Endothelial cell of umbilical vein (primary cell): Measurements from ENCODE around the gene LRP2BP. TPM values are rescaled to one million over a fixed set of nuclear protein-coding genes. Genes with fewer than 3 reads are reported as not detected.

ENCODE experiments used
- BruUV-seq: library from RNA; stranded (reverse); fragments of 400-500 nt; replicated peaks from 2 replicates; lab custom pipeline; 2021; lab: Mats Ljungman, UMichigan
- CTCF ChIA-PET: fragments of 300-600, 350-600 bp; sonication (Branson Sonifier 250); formaldehyde crosslinking; loops from one replicate; lab custom pipeline; 2021; ENCODE audit warnings: antibody characterized with exemption, inconsistent platforms; lab: Charles Lee
- POLR2A ChIA-PET: fragments of 300-600, 350-600 bp; sonication (Branson Sonifier 250); formaldehyde crosslinking; loops from one replicate; lab custom pipeline; 2021; ENCODE audit warnings: antibody characterized with exemption, inconsistent platforms; lab: Charles Lee
- DNase-seq: peaks from one replicate; pipeline ENCODE4 v3.0.0-alpha.2; 2011; ENCODE audit warnings: low read depth, low spot score
- FAIRE-seq: peaks from 2 replicates; lab custom pipeline; 2011; peaks lifted over from hg19 to GRCh38; lab: Jason Lieb, UNC
- H2AFZ ChIP-seq: 2 replicates; pipeline ENCODE4 v1.6.0; 2012; ENCODE audit warnings: low read depth, low read length, control low read depth, inconsistent platforms
- H3K27ac ChIP-seq: 2 replicates; pipeline ENCODE4 v1.5.1; 2011; ENCODE audit warnings: low read depth, mild to moderate bottlenecking, control low read depth, low read length, moderate library complexity; ENCODE audit not compliant: insufficient read depth
- H3K27me3 ChIP-seq, 2 experiments: 2 replicates each; pipeline versions ENCODE4 v1.6.0 to v1.6.1; 2011; ENCODE audit warnings: low read length in 2 of 2, mixed read lengths in 1 of 2; ENCODE audit not compliant: control insufficient read depth in 2 of 2, insufficient read depth in 2 of 2
- H3K36me3 ChIP-seq, 2 experiments: 2 replicates in 1 of 2; 3 replicates in 1 of 2; pipeline ENCODE4 v1.5.1; 2011; ENCODE audit warnings: low read length in 2 of 2, mild to moderate bottlenecking in 1 of 2, moderate library complexity in 1 of 2; ENCODE audit not compliant: control insufficient read depth in 2 of 2, insufficient read depth in 2 of 2; ENCODE audit errors: extremely low read depth in 1 of 2
- H3K4me1 ChIP-seq: 3 replicates; pipeline ENCODE4 v1.5.1; 2011; ENCODE audit warnings: mild to moderate bottlenecking, low read length; ENCODE audit not compliant: control insufficient read depth, insufficient read depth; ENCODE audit errors: extremely low read depth
- H3K4me2 ChIP-seq: 2 replicates; pipeline ENCODE4 v1.6.1; 2011; ENCODE audit warnings: low read length, control low read depth, mixed read lengths; ENCODE audit not compliant: insufficient read depth
- H3K4me3 ChIP-seq, 3 experiments: fragments of 200-600 bp in 1 of 3; sonication (generic), shearing (Covaris generic) in 1 of 3; replicated peaks in 1 of 3; 2 replicates each; pipeline ENCODE4 v1.5.1; 2011 to 2016; ENCODE audit warnings: control low read depth in 3 of 3, low read length in 3 of 3, mild to moderate bottlenecking in 2 of 3, inconsistent platforms in 1 of 3, low read depth in 1 of 3, moderate library complexity in 1 of 3; ENCODE audit not compliant: insufficient read depth in 1 of 3
- H3K79me2 ChIP-seq: 2 replicates; pipeline ENCODE4 v1.6.0; 2012; ENCODE audit warnings: low read length, inconsistent platforms; ENCODE audit not compliant: control insufficient read depth, insufficient read depth
- H3K9ac ChIP-seq: replicated peaks from 2 replicates; pipeline ENCODE3; 2011; ENCODE audit warnings: low read length, control low read depth; ENCODE audit not compliant: insufficient read depth; ENCODE audit errors: extremely low read depth
- H3K9me1 ChIP-seq: replicated peaks from 3 replicates; pipeline ENCODE4 v1.6.0; 2011; ENCODE audit warnings: mild to moderate bottlenecking, low read length; ENCODE audit not compliant: control insufficient read depth, insufficient read depth; ENCODE audit errors: extremely low read depth
- H3K9me3 ChIP-seq: replicated peaks from 2 replicates; pipeline ENCODE4 v1.5.1; 2012; ENCODE audit warnings: low read length, inconsistent platforms; ENCODE audit not compliant: control insufficient read depth, insufficient read depth
- H4K20me1 ChIP-seq: replicated peaks from 2 replicates; pipeline ENCODE3; 2011; ENCODE audit warnings: mild to moderate bottlenecking, low read length; ENCODE audit not compliant: control insufficient read depth, insufficient read depth; ENCODE audit errors: extremely low read depth
- CTCF ChIP-seq, 2 donors: IDR thresholded peaks; 1 replicate in 1 of 2; 2 replicates in 1 of 2; pipeline ENCODE4 v1.5.1; 2011; ENCODE audit warnings: low read length in 2 of 2, mild to moderate bottlenecking in 2 of 2, moderate library complexity in 2 of 2, control low read depth in 1 of 2, inconsistent platforms in 1 of 2, low read depth in 1 of 2; ENCODE audit not compliant: insufficient read depth in 1 of 2; ENCODE audit errors: extremely low read depth in 1 of 2
- EZH2 ChIP-seq: IDR thresholded peaks from 2 replicates; pipeline ENCODE4 v1.6.1; 2012; ENCODE audit warnings: borderline replicate concordance, low read depth, mild to moderate bottlenecking, moderate library complexity, low read length, inconsistent platforms; ENCODE audit not compliant: severe bottlenecking
- FOS ChIP-seq: IDR thresholded peaks from 2 replicates; pipeline ENCODE4 v1.6.1; 2011; ENCODE audit warnings: mild to moderate bottlenecking, low read length, moderate library complexity, borderline replicate concordance; ENCODE audit not compliant: insufficient read depth
- GATA2 ChIP-seq: IDR thresholded peaks from 2 replicates; pipeline ENCODE4 v1.7.0; 2011; ENCODE audit warnings: low read depth, mild to moderate bottlenecking, moderate library complexity, mixed read lengths, low read length; ENCODE audit not compliant: insufficient read length, insufficient read depth
- JUN ChIP-seq: IDR thresholded peaks from 2 replicates; pipeline ENCODE4 v1.6.1; 2011; ENCODE audit warnings: borderline replicate concordance, low read depth; ENCODE audit not compliant: insufficient read length, insufficient read depth
- MAX ChIP-seq: IDR thresholded peaks from 2 replicates; pipeline ENCODE4 v1.6.1; 2011; ENCODE audit not compliant: insufficient read depth, insufficient read length
- MYC ChIP-seq: IDR thresholded peaks from one replicate; pipeline ENCODE4 v1.6.1; 2011; ENCODE audit warnings: mild to moderate bottlenecking, low read depth, low read length
- POLR2A ChIP-seq: IDR thresholded peaks from 2 replicates; pipeline ENCODE4 v1.6.1; 2012; ENCODE audit warnings: low read depth, mild to moderate bottlenecking, control low read depth, low read length
- POLR2AphosphoS5 ChIP-seq: IDR thresholded peaks from 2 replicates; pipeline ENCODE4 v1.6.1; 2012; ENCODE audit warnings: low read depth, mild to moderate bottlenecking, control low read depth, low read length, moderate library complexity; ENCODE audit not compliant: insufficient read depth
- dilution Hi-C: fragments of 300-500 bp; cut with MboI; formaldehyde crosslinking; loops from one replicate; pipeline ENCODE4 v1.15.0; 2019; ENCODE audit warnings: low sequenced_read_pairs; ENCODE audit not compliant: extremely low pct_ligation_motif_present
- intact Hi-C: fragments of 100-400 bp; cut with micrococcal nuclease; formaldehyde crosslinking; loops from one replicate; pipeline ENCODE4 v1.10.0; 2022
- polyA plus RNA-seq, 4 experiments: library from polyadenylated mRNA; depleted of rRNA in 3 of 4; stranded (reverse) in 3 of 4; unstranded in 1 of 4; fragments of >200 nt; gene quantifications; 2 replicates each; pipeline versions ENCODE4 v1.2.1 to v1.2.3, GENCODE V29; 2011 to 2012; ENCODE audit warnings: missing spikeins in 1 of 4
- total RNA-seq: library from RNA; stranded (reverse); gene quantifications from 2 replicates; pipeline ENCODE4 v1.2.3, GENCODE V29; 2021

Gene LRP2BP
- total and polyA plus RNA-seq, 2 donors (not counting 3 experiments of a cell fraction or from before 2014, with no cell fraction given) = 0.18 to 0.53 TPM

- ChIA-PET CTCF (interaction anchor here (0.8 to 2.2 kb wide), 2 partner anchors 199 to 640 kb away, joined by 3 to 16 read pairs; no protein-coding TSS in a partner anchor), POLR2A (no interaction called here)
- H3K27ac ChIP-seq = no peak overlapping the region
Observed at GRCh38 chr4:185398618-185399017, 2.9 kb upstream of the LRP2BP start.

More at GRCh38 chr4:185398618-185399017, 2.9 kb upstream of the LRP2BP start:
- H3K9ac ChIP-seq = peak overlapping the region; percentile 1
- no peaks in the 10 kb centered on the region for H3K27me3 ChIP-seq
- intact Hi-C loops = loop anchor here (1.0 to 5.0 kb wide), 3 partner anchors 114 to 639 kb away; no protein-coding TSS in a partner anchor
- TF ChIP-seq CTCF (IDR thresholded peaks at IDR 0.05; ENCODE audit: extremely low read depth in 1 of 2, insufficient read depth in 1 of 2, low read depth in 1 of 2, low read length in 2 of 2) (no peak), MAX (no peak), POLR2A (no peak), GATA2 (no peak), POLR2AphosphoS5 (no peak), FOS (no peak), JUN (no peak), EZH2 (no peak), MYC (no peak)
- no peaks in the 10 kb centered on the region for H3K9me1 ChIP-seq
- peaks cover 37% of the 10 kb centered on the region for H3K4me1 ChIP-seq
- no peaks in the 10 kb centered on the region for H3K79me2 ChIP-seq
- H3K4me3 ChIP-seq = no peak overlapping the region
- no peak for FAIRE-seq
- peak overlapping the region; percentile 26 for H3K4me2 ChIP-seq
- H3K9me3 ChIP-seq = no peaks in the 10 kb centered on the region
- no peaks in the 10 kb centered on the region for H4K20me1 ChIP-seq
- BruUV-seq = no TSS peak
- dilution Hi-C loops = loop anchor here (25.0 kb wide), 1 partner anchor 111 kb away; no protein-coding TSS in a partner anchor
- H3K36me3 ChIP-seq = peaks cover 0 to 2% of the 10 kb centered on the region in 2 experiments
- H2AFZ ChIP-seq = no peak overlapping the region
- peak; percentile 56 for DNase-seq
